Upper lobe of right lung (tissue), 1 donor: ENCODE measurements around the gene DAAM1. TPM values are rescaled to one million over a fixed set of nuclear protein-coding genes. Genes with fewer than 3 reads are reported as not detected.

Experiments used
- ATAC-seq: fragments of 200-7000 bp; cut with Tn5 transposase; one replicate; pipeline ENCODE4 v1.9.1; 2020; ENCODE audit warnings: mild to moderate bottlenecking, moderate library complexity
- DNase-seq: peaks from one replicate; pipeline ENCODE4 v3.0.0-alpha.2; 2020
- H3K27ac ChIP-seq: fragments of 200-600 bp; one replicate; pipeline ENCODE4 v1.8.0; 2022
- H3K27me3 ChIP-seq: fragments of 200-600 bp; one replicate; pipeline ENCODE4 v1.8.0; 2022; ENCODE audit warnings: mild to moderate bottlenecking
- H3K36me3 ChIP-seq: fragments of 200-600 bp; one replicate; pipeline ENCODE4 v1.8.0; 2022
- H3K4me1 ChIP-seq: fragments of 200-600 bp; one replicate; pipeline ENCODE4 v1.8.0; 2022
- H3K4me3 ChIP-seq: fragments of 200-600 bp; one replicate; pipeline ENCODE4 v1.8.0; 2022; ENCODE audit warnings: mild to moderate bottlenecking
- H3K9me3 ChIP-seq: fragments of 200-600 bp; one replicate; pipeline ENCODE4 v1.8.0; 2022
- CTCF ChIP-seq: fragments of 200-600 bp; IDR thresholded peaks from one replicate; pipeline ENCODE4 v1.8.0; 2022; ENCODE audit warnings: antibody characterized with exemption
- intact Hi-C: fragments of 100-400 bp; cut with DNase I; formaldehyde crosslinking; loops from one replicate; pipeline ENCODE4 v1.11.0; 2022
- total RNA-seq: library from RNA; stranded (reverse); fragmentation: NEBNext Ultra II Directional; extraction: Animal tissue kit (Norgen Biotek cat#: 25700); gene quantifications from one replicate; pipeline ENCODE4 v1.2.1, GENCODE V29; 2021
- donor health status: DM: no; HTN: yes; CAD: no; lungs with severe emphysema.

The DAAM1 gene
- total RNA-seq, 1 donor from 2014 or later = 51.2 TPM

DNA sequence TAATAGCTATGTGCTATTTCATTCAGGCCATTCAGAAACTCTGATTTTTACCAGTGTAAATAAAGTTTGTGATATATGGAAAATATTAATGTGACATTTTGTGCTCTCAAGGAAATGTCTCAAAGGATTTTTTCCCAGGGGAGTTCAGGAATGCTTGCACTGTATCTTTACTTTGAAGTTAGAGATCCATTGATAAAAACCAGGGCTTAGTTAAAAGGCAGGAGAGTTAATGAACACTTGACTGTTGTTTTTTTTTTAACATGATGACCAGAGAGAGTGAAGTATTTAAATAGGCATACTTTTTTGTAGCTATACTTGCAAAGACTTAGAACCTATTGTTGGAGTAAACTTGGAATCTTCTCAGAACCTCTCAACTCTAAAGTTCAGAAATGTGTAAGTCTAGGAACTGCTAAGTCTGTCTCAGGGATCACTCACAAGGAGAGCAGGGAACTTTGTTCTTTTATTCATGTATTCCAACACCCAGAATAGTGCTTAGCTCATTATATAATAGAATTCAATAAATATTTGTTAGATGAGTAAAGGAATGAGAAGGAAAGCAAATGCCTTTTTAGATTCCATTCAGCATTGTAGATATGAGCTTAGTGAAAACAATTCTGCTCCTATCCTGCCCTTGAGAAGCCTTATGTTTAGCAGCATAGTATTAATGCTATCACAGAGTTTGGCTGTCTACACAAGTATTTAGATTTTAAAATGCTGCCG is 117.5 kb downstream of the DAAM1 start:
- no peak for TF ChIP-seq CTCF
- Histone ChIP-seq H3K36me3 (no peaks in the 10 kb centered on the region), H3K9me3 (no peaks in the 10 kb centered on the region), H3K27ac (no peak overlapping the region), H3K27me3 (no peaks in the 10 kb centered on the region), H3K4me3 (no peak overlapping the region), H3K4me1 (peaks cover 25% of the 10 kb centered on the region)
- DNase-seq (no peak), ATAC-seq (no peak)
- intact Hi-C loops = no loop called here

DNA sequence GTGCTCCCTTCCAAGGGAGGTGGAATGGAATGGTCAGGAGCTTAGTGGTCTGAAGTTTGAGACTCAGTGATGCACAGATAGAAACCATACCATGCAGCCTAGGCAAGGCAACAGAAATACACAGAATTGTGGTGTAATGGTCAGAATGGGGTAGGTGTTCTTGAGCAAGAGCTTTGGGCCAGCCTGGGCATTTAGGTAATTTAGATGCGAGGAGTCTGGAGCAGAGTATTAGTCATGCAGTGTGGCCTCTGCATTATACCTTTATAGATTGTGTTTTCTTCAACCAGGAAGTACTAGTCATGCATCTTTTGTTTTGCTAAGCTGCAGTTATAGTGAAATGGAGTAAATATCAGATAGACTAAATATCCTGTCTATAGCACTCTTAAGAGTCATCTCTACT is 118.3 kb downstream of the DAAM1 start:
- Histone ChIP-seq H3K9me3 (no peaks in the 10 kb centered on the region), H3K27me3 (no peaks in the 10 kb centered on the region), H3K4me1 (peaks cover 25% of the 10 kb centered on the region), H3K27ac (no peak overlapping the region), H3K36me3 (no peaks in the 10 kb centered on the region), H3K4me3 (no peak overlapping the region)
- ATAC-seq = no peak
- DNase-seq = no peak
- intact Hi-C loops = no loop called here
- TF ChIP-seq CTCF = no peak

DNA sequence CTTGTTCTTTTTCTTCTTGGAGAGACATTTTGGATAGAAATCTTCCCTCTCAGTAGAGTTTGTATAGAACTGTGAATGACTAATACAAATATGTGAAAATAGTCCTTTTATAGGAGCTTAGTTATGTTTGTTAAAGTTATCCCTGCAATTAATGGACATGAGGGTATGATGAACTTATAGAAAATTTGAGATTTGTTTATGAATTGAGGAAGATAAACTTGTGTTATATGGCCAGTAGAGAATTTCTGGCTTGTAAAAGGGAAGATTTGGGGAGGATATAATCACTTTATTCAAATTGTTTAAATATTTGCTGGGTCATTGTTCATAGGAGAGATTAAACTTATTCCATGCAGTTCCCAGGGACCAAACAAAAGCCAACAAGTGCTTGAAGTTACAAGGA is 119.6 kb downstream of the DAAM1 start:
- no peaks in the 10 kb centered on the region for H3K9me3 ChIP-seq
- intact Hi-C loops = no loop called here
- H3K4me1 ChIP-seq = peaks cover 29% of the 10 kb centered on the region
- H3K27ac ChIP-seq = no peak overlapping the region
- no peak for DNase-seq
- no peaks in the 10 kb centered on the region for H3K27me3 ChIP-seq
- H3K36me3 ChIP-seq = no peaks in the 10 kb centered on the region
- ATAC-seq = no peak
- TF ChIP-seq CTCF = no peak
- no peak overlapping the region for H3K4me3 ChIP-seq

GRCh38 chr14:59308673-59309072 is 120.2 kb downstream of the DAAM1 start:
- Histone ChIP-seq H3K27ac (no peak overlapping the region), H3K4me1 (peaks cover 29% of the 10 kb centered on the region)

GRCh38 chr14:59309291-59309900 is 120.9 kb downstream of the DAAM1 start:
- Histone ChIP-seq H3K4me1 (peaks cover 29% of the 10 kb centered on the region), H3K9me3 (no peaks in the 10 kb centered on the region), H3K4me3 (no peak overlapping the region), H3K27me3 (no peaks in the 10 kb centered on the region), H3K36me3 (no peaks in the 10 kb centered on the region), H3K27ac (peak overlapping the region; percentile 21)
- DNase-seq = no peak
- TF ChIP-seq CTCF = no peak
- ATAC-seq = no peak
- intact Hi-C loops = no loop called here

More at GRCh38 chr14:59308673-59309072, 120.2 kb downstream of the DAAM1 start:
- no peaks in the 10 kb centered on the region for H3K36me3 ChIP-seq
- H3K9me3 ChIP-seq = no peaks in the 10 kb centered on the region
- H3K4me3 ChIP-seq = no peak overlapping the region
- no peak for TF ChIP-seq CTCF
- DNase-seq (no peak), ATAC-seq (no peak)
- no peaks in the 10 kb centered on the region for H3K27me3 ChIP-seq
- intact Hi-C loops = no loop called here
